ENCODE results near the gene GTF2H4.

The GTF2H4 gene

GRCh38 chr6:30883685-30884520, 24.1 kb upstream of the GTF2H4 start, which contains the start of gene DDR1:
Gene DDR1, plus strand, starts transcription at chr6:30884519. Its CDS starts 4,211 bp downstream, at chr6:30888730.
- peak within 1 kb of the TSS; percentile 99 for H3K4me2 ChIP-seq (ENCODE audit: low read length)
- peak within 1 kb of the TSS; percentile 100 for H3K27ac ChIP-seq
- no peaks in the 10 kb centered on the region for H3K36me3 ChIP-seq (ENCODE audit: control insufficient read depth, insufficient read depth, low read length)
- H3K4me3 ChIP-seq (ENCODE audit: low read depth, low read length): peak within 1 kb of the TSS; percentile 72
- no peak for TF ChIP-seq CTCF (IDR thresholded peaks at IDR 0.05)
- H3K9ac ChIP-seq: peak within 1 kb of the TSS; percentile 97
- peak within 1 kb of the TSS; percentile 89 for H2AFZ ChIP-seq
- peaks cover 22% of the 10 kb centered on the region for H3K79me2 ChIP-seq
- no peaks in the 10 kb centered on the region for H3K9me3 ChIP-seq (ENCODE audit: control insufficient read depth, low read length)
- no peaks in the 10 kb centered on the region for H3K27me3 ChIP-seq (ENCODE audit: control insufficient read depth, insufficient read depth, low read length)
- H3K4me1 ChIP-seq: peaks cover 56% of the 10 kb centered on the region

DNA sequence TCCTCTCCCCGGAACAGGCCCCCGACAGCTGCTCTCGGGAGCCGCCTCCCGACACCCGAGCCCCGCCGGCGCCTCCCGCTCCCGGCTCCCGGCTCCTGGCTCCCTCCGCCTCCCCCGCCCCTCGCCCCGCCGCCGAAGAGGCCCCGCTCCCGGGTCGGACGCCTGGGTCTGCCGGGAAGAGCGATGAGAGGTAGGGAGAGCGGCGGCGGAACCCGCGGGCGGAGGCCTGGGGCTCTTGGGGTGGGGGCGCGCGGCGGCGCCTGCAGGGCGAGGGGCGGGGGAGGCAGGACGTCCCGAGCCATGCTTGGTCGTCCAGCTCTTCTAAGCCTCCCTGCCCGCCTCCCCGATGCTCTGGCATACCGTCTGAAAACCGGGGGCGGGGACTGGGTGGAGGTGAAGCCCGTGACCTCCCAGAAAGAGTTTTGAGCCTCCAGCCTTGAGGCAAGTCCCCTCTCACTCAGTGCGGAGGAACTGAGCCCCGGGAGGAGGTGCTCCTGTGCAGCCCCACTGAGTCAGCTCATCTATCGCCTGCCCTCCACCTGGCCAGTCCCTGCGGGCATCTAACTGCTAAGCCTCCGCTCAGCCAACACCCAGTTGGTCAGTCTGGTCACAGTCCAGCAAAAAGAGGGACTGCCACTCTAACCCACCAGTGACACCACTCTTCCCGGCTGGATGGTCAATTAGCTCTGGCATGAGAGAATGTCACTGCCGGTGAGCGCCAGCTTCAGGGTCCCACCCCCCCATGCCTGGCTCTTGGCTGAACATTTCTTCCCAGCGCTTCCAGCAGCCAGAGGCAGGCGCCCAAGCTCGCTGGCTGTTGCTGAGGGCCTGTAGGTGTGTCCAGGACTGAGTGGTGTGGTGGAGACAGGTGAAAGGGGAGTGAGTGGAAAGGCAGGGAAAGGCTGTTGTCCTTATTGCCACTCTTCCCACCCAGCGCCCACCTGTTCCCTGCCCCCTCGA, 23.2 kb upstream of the GTF2H4 start:
- Histone ChIP-seq H3K9me3 (ENCODE audit: control insufficient read depth, low read length) (no peaks in the 10 kb centered on the region), H3K4me3 (ENCODE audit: low read depth, low read length) (peak overlapping the region; percentile 72), H3K9ac (peak overlapping the region; percentile 49), H3K36me3 (ENCODE audit: control insufficient read depth, insufficient read depth, low read length) (no peaks in the 10 kb centered on the region), H3K4me1 (peaks cover 52% of the 10 kb centered on the region), H3K27me3 (ENCODE audit: control insufficient read depth, insufficient read depth, low read length) (no peaks in the 10 kb centered on the region), H2AFZ (peak overlapping the region; percentile 52), H3K79me2 (peaks cover 31% of the 10 kb centered on the region), H3K27ac (peak overlapping the region; percentile 100), H3K4me2 (ENCODE audit: low read length) (peak overlapping the region; percentile 99)
- no peak for TF ChIP-seq CTCF (IDR thresholded peaks at IDR 0.05)

DNA sequence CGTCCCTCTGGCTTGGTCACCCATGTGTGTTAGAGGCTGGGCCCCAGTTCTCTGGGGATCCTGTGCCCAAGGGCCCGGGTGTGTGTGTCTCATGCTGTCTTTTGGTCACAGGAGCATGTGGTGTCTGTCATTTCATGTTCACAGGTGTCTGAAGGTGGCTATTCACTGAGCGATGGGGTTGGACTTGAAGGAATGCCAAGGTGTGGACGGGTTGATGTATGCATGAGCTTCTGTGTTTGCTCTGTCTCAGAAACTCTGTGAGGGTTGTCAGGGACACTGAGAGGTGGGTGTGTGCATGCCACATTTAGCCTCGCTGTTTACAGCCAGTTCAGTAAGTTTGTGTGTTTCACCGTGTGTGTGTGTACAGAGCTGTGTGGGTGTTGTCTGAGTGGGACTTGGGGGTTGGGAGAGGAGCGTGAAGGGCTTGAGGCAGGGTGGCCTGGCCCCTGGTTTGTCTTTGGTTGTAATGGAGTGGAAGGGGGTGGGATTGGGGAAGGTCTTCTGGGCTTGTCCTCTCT, 22.5 kb upstream of the GTF2H4 start:
- Histone ChIP-seq H3K4me2 (ENCODE audit: low read length) (peak overlapping the region; percentile 99), H3K9me3 (ENCODE audit: control insufficient read depth, low read length) (no peaks in the 10 kb centered on the region), H3K9ac (peak overlapping the region; percentile 49), H3K4me3 (ENCODE audit: low read depth, low read length) (peak overlapping the region; percentile 72), H2AFZ (peak overlapping the region; percentile 19), H3K27ac (peak overlapping the region; percentile 100), H3K36me3 (ENCODE audit: control insufficient read depth, insufficient read depth, low read length) (no peaks in the 10 kb centered on the region), H3K4me1 (peaks cover 51% of the 10 kb centered on the region), H3K79me2 (peaks cover 38% of the 10 kb centered on the region), H3K27me3 (ENCODE audit: control insufficient read depth, insufficient read depth, low read length) (no peaks in the 10 kb centered on the region)
- TF ChIP-seq CTCF (IDR thresholded peaks at IDR 0.05): no peak

- H3K9ac ChIP-seq: no peak overlapping the region
- H3K36me3 ChIP-seq (ENCODE audit: control insufficient read depth, insufficient read depth, low read length): no peaks in the 10 kb centered on the region
- TF ChIP-seq CTCF (IDR thresholded peaks at IDR 0.05): no peak
- no peaks in the 10 kb centered on the region for H3K27me3 ChIP-seq (ENCODE audit: control insufficient read depth, insufficient read depth, low read length)
- peak overlapping the region; percentile 100 for H3K27ac ChIP-seq
- H3K4me3 ChIP-seq (ENCODE audit: low read depth, low read length): peak overlapping the region; percentile 72
- H3K79me2 ChIP-seq: peaks cover 41% of the 10 kb centered on the region
- peak overlapping the region; percentile 99 for H3K4me2 ChIP-seq (ENCODE audit: low read length)
- H3K4me1 ChIP-seq: peaks cover 44% of the 10 kb centered on the region
- H2AFZ ChIP-seq: peak overlapping the region; percentile 19
- no peaks in the 10 kb centered on the region for H3K9me3 ChIP-seq (ENCODE audit: control insufficient read depth, low read length)
Observed at GRCh38 chr6:30885999-30886896, 21.8 kb upstream of the GTF2H4 start.
